PC-9 (cell line): ENCODE data around the gene MYO18B. TPM values are rescaled to one million over a fixed set of nuclear protein-coding genes. Genes with fewer than 3 reads are reported as not detected.

ENCODE experiments used
- BruUV-seq: library from RNA; stranded (reverse); fragments of 400-500 nt; replicated peaks from 2 replicates; lab custom pipeline; 2021; lab: Mats Ljungman, UMichigan
- CTCF ChIA-PET: fragments of 300-600 bp; sonication (Branson Sonifier 250); formaldehyde crosslinking; loops from one replicate; lab custom pipeline; 2022; ENCODE audit warnings: antibody characterized with exemption; lab: Charles Lee
- POLR2A ChIA-PET: fragments of 300-600 bp; sonication (Branson Sonifier 250); formaldehyde crosslinking; loops from one replicate; lab custom pipeline; 2022; ENCODE audit warnings: antibody characterized with exemption; ENCODE audit not compliant: unreplicated experiment; lab: Charles Lee
- DNase-seq, 2 experiments: peaks; one replicate each; pipeline versions ENCODE4 v3.0.0 to v3.0.0-alpha.2; 2015 to 2022; ENCODE audit warnings: mixed read lengths in 1 of 2
- H2AFZ ChIP-seq: fragments of 200-600 bp; sonication (generic); 2 replicates; pipeline ENCODE4 v1.8.1; 2017; ENCODE audit warnings: antibody characterized with exemption
- H3F3A ChIP-seq: fragments of 200-600 bp; sonication (generic); 2 replicates; pipeline ENCODE4 v1.8.1; 2017; ENCODE audit warnings: antibody characterized with exemption, mild to moderate bottlenecking, low read depth; ENCODE audit not compliant: insufficient read depth
- H3K27ac ChIP-seq: fragments of 200-600 bp; sonication (generic); 2 replicates; pipeline ENCODE4 v1.6.1; 2016; ENCODE audit warnings: mixed run types
- H3K27me3 ChIP-seq: fragments of 200-600 bp; sonication (generic); 2 replicates; pipeline ENCODE4 v1.6.1; 2016; ENCODE audit warnings: low read depth, mixed run types; ENCODE audit not compliant: insufficient read depth
- H3K36me3 ChIP-seq: fragments of 200-600 bp; sonication (generic); 2 replicates; pipeline ENCODE4 v1.6.1; 2016; ENCODE audit warnings: low read depth, mixed run types
- H3K4me1 ChIP-seq: fragments of 200-600 bp; sonication (generic); replicated peaks from 2 replicates; pipeline ENCODE4 v1.6.1; 2016; ENCODE audit warnings: mixed run types; ENCODE audit not compliant: insufficient read depth
- H3K4me2 ChIP-seq: fragments of 200-600 bp; sonication (generic); 2 replicates; pipeline ENCODE4 v1.6.1; 2017; ENCODE audit warnings: mixed run types
- H3K4me3 ChIP-seq: fragments of 200-600 bp; sonication (generic); 2 replicates; pipeline ENCODE4 v1.6.1; 2016; ENCODE audit warnings: mixed run types
- H3K79me2 ChIP-seq: fragments of 200-600 bp; sonication (generic); 2 replicates; pipeline ENCODE4 v1.6.1; 2017; ENCODE audit warnings: low read depth, mixed run types
- H3K9me2 ChIP-seq: fragments of 200-600 bp; sonication (generic); 2 replicates; pipeline ENCODE4 v1.8.1; 2017; ENCODE audit warnings: mild to moderate bottlenecking; ENCODE audit not compliant: insufficient read depth
- H3K9me3 ChIP-seq: fragments of 200-600 bp; sonication (generic); 2 replicates; pipeline ENCODE4 v1.8.1; 2016; ENCODE audit warnings: low read depth; ENCODE audit not compliant: insufficient read depth
- H4K20me1 ChIP-seq: fragments of 200-600 bp; sonication (generic); 2 replicates; pipeline ENCODE4 v1.8.1; 2017; ENCODE audit not compliant: insufficient read depth
- CTCF ChIP-seq: fragments of 200-600 bp; sonication (generic); conservative IDR thresholded peaks from 2 replicates; pipeline ENCODE4 v1.6.1; 2017; ENCODE audit warnings: mixed run types, antibody characterized with exemption, mild to moderate bottlenecking, moderate library complexity
- EZH2 ChIP-seq: fragments of 200-600 bp; sonication (generic); IDR thresholded peaks from 2 replicates; pipeline ENCODE4 v1.8.0; 2017; ENCODE audit warnings: antibody characterized with exemption, low read depth
- intact Hi-C: fragments of 100-400 bp; cut with micrococcal nuclease; formaldehyde crosslinking; loops from one replicate; pipeline ENCODE4 v1.10.0; 2022; ENCODE audit not compliant: unreplicated experiment
- total RNA-seq: library from RNA; stranded (reverse); gene quantifications from 2 replicates; pipeline ENCODE4 v1.2.3, GENCODE V29; 2021

MYO18B gene
- total RNA-seq, 1 experiment from 2014 or later = not detected

- Histone ChIP-seq H3K79me2 (no peaks in the 10 kb centered on the region), H3K36me3 (no peaks in the 10 kb centered on the region), H3K4me2 (no peak overlapping the region), H3K4me3 (no peak overlapping the region), H3K27ac (no peak overlapping the region), H3K4me1 (no peaks in the 10 kb centered on the region), H3K27me3 (peaks cover 90% of the 10 kb centered on the region), H3K9me3 (no peaks in the 10 kb centered on the region), H2AFZ (no peak overlapping the region), H3K9me2 (no peaks in the 10 kb centered on the region), H4K20me1 (no peaks in the 10 kb centered on the region), H3F3A (no peaks in the 10 kb centered on the region)
- intact Hi-C loops = no loop called here
- DNase-seq = no peak
- TF ChIP-seq CTCF = no peak
- no peak for TF ChIP-seq EZH2
- no TSS peak for BruUV-seq
- POLR2A ChIA-PET = no interaction called here
- CTCF ChIA-PET = no interaction called here
Observed at GRCh38 chr22:25929321-25929878, 187.4 kb downstream of the MYO18B start.

- Histone ChIP-seq H3K27ac (no peak overlapping the region), H3K79me2 (no peaks in the 10 kb centered on the region), H3F3A (no peaks in the 10 kb centered on the region), H3K9me2 (no peaks in the 10 kb centered on the region), H3K27me3 (peaks cover 89% of the 10 kb centered on the region), H3K4me1 (no peaks in the 10 kb centered on the region), H3K9me3 (no peaks in the 10 kb centered on the region), H3K4me2 (no peak overlapping the region), H4K20me1 (no peaks in the 10 kb centered on the region), H3K4me3 (no peak overlapping the region), H3K36me3 (no peaks in the 10 kb centered on the region), H2AFZ (no peak overlapping the region)
- ChIA-PET POLR2A (no interaction called here), CTCF (no interaction called here)
- DNase-seq = no peak
- intact Hi-C loops = no loop called here
- BruUV-seq = no TSS peak
- no peak for TF ChIP-seq EZH2
- no peak for TF ChIP-seq CTCF
Observed at GRCh38 chr22:25930083-25930482, 188.1 kb downstream of the MYO18B start.

GRCh38 chr22:25930788-25931310 is 188.9 kb downstream of the MYO18B start:
- no peaks in the 10 kb centered on the region for H4K20me1 ChIP-seq
- no peak overlapping the region for H2AFZ ChIP-seq
- H3K36me3 ChIP-seq = no peaks in the 10 kb centered on the region
- H3K27ac ChIP-seq = no peak overlapping the region
- intact Hi-C loops = no loop called here
- DNase-seq = no peak
- no peaks in the 10 kb centered on the region for H3K4me1 ChIP-seq
- H3K9me3 ChIP-seq = no peaks in the 10 kb centered on the region
- no peak overlapping the region for H3K4me2 ChIP-seq
- BruUV-seq = no TSS peak
- H3K27me3 ChIP-seq = peaks cover 89% of the 10 kb centered on the region
- H3K9me2 ChIP-seq = no peaks in the 10 kb centered on the region
- H3F3A ChIP-seq = no peaks in the 10 kb centered on the region
- TF ChIP-seq CTCF = no peak
- no peak for TF ChIP-seq EZH2
- ChIA-PET POLR2A (no interaction called here), CTCF (no interaction called here)
- H3K79me2 ChIP-seq = no peaks in the 10 kb centered on the region
- no peak overlapping the region for H3K4me3 ChIP-seq
